A673 (cell line): ENCODE data around the gene OSGEPL1. TPM values are rescaled to one million over a fixed set of nuclear protein-coding genes. Genes with fewer than 3 reads are reported as not detected.
"Not testable (repeated sequence)": the region's sequence is repeated elsewhere in the genome, so short reads cannot be mapped to it uniquely, and the experiment has no call there.

ENCODE experiments used
- BruUV-seq: library from RNA; stranded (reverse); fragments of 400-500 nt; replicated peaks from 2 replicates; lab custom pipeline; 2021; lab: Mats Ljungman, UMichigan
- CTCF ChIA-PET: fragments of 300-600 bp; sonication (Branson Sonifier 250); formaldehyde crosslinking; loops from one replicate; lab custom pipeline; 2022; ENCODE audit warnings: antibody characterized with exemption; lab: Charles Lee
- POLR2A ChIA-PET: fragments of 300-600 bp; sonication (Branson Sonifier 250); formaldehyde crosslinking; loops from one replicate; lab custom pipeline; 2022; ENCODE audit warnings: antibody characterized with exemption; ENCODE audit not compliant: low non-redundant PET; lab: Charles Lee
- DNase-seq: peaks from one replicate; pipeline ENCODE4 v3.0.0-alpha.2; 2015; ENCODE audit warnings: low spot score
- H3K27ac ChIP-seq: fragments of 200-600 bp; sonication (generic); 2 replicates; pipeline ENCODE4 v1.5.1; 2016; ENCODE audit warnings: mixed run types, low read depth, mild to moderate bottlenecking, mixed read lengths, antibody characterized with exemption, low read length; ENCODE audit not compliant: poor library complexity, severe bottlenecking
- H3K27me3 ChIP-seq: fragments of 200-600 bp; sonication (generic); replicated peaks from 2 replicates; pipeline ENCODE4 v1.6.1; 2017; ENCODE audit warnings: mixed run types, low read depth, mild to moderate bottlenecking, mixed read lengths, antibody characterized with exemption, low read length; ENCODE audit not compliant: insufficient read depth, poor library complexity
- H3K36me3 ChIP-seq: fragments of 200-600 bp; sonication (generic); 2 replicates; pipeline ENCODE4 v1.6.1; 2016; ENCODE audit warnings: mixed run types, mild to moderate bottlenecking, mixed read lengths, antibody characterized with exemption, low read length; ENCODE audit not compliant: insufficient read depth, poor library complexity, severe bottlenecking
- H3K4me1 ChIP-seq: fragments of 200-600 bp; sonication (generic); 2 replicates; pipeline ENCODE4 v1.6.1; 2017; ENCODE audit warnings: mixed run types, mild to moderate bottlenecking, mixed read lengths, antibody characterized with exemption, low read length; ENCODE audit not compliant: insufficient read depth, poor library complexity, severe bottlenecking
- H3K4me3 ChIP-seq: fragments of 200-600 bp; sonication (generic); 2 replicates; pipeline ENCODE4 v1.5.1; 2016; ENCODE audit warnings: low read depth, mixed run types, mild to moderate bottlenecking, mixed read lengths, low read length; ENCODE audit not compliant: poor library complexity, severe bottlenecking
- H3K9me3 ChIP-seq: fragments of 200-600 bp; sonication (generic); 2 replicates; pipeline ENCODE4 v1.6.1; 2016; ENCODE audit warnings: mixed run types, low read depth, mild to moderate bottlenecking, mixed read lengths, antibody characterized with exemption, low read length; ENCODE audit not compliant: poor library complexity, severe bottlenecking
- CTCF ChIP-seq: fragments of 300-800, 200-600 bp; sonication (generic); conservative IDR thresholded peaks from 2 replicates; pipeline ENCODE4 v1.5.1; 2017; ENCODE audit warnings: low read depth, mild to moderate bottlenecking, antibody characterized with exemption, low read length, moderate library complexity, mixed read lengths
- EZH2 ChIP-seq: fragments of 200-600 bp; sonication (generic); IDR thresholded peaks from 2 replicates; pipeline ENCODE4 v1.6.1; 2017; ENCODE audit warnings: borderline replicate concordance, low read depth, mild to moderate bottlenecking, mixed read lengths, antibody characterized with exemption, low read length; ENCODE audit not compliant: poor library complexity, severe bottlenecking
- intact Hi-C: fragments of 100-400 bp; cut with micrococcal nuclease; formaldehyde crosslinking; loops from one replicate; pipeline ENCODE4 v1.10.0; 2022; ENCODE audit not compliant: unreplicated experiment
- total RNA-seq: library from RNA; stranded (reverse); gene quantifications from 2 replicates; pipeline ENCODE4 v1.2.3, GENCODE V29; 2021

Gene OSGEPL1
- total RNA-seq, 1 experiment from 2014 or later = 13.7 TPM

- H3K27ac ChIP-seq = peak overlapping the region; percentile 85
- peak overlapping the region; percentile 76 for H3K4me3 ChIP-seq
- no peaks in the 10 kb centered on the region for H3K27me3 ChIP-seq
- CTCF ChIA-PET = interaction anchor here (0.8 to 1.5 kb wide), 2 partner anchors 22 to 101 kb away, joined by 5 to 6 read pairs; partner anchors contain the start of genes ASNSD1, ORMDL1 and PMS1
- POLR2A ChIA-PET = interaction anchor here (0.6 kb wide), 1 partner anchor 126 kb away, joined by 4 read pairs; no protein-coding TSS in a partner anchor
- H3K9me3 ChIP-seq = no peaks in the 10 kb centered on the region
- TF ChIP-seq CTCF = no peak
- TF ChIP-seq EZH2 = no peak
- no peaks in the 10 kb centered on the region for H3K36me3 ChIP-seq
- H3K4me1 ChIP-seq = peaks cover 10% of the 10 kb centered on the region
- intact Hi-C loops = loop anchor here (5.0 kb wide), 1 partner anchor 100 kb away; the partner anchor contains the start of gene ASNSD1
- DNase-seq = no peak
- TSS peak; percentile 84 for BruUV-seq
Measured at GRCh38 chr2:189762229-189762550, 402 bp downstream of the OSGEPL1 start.

- H3K4me1 ChIP-seq, H3K36me3 ChIP-seq, H3K27me3 ChIP-seq, H3K9me3 ChIP-seq, POLR2A ChIA-PET, H3K4me3 ChIP-seq, DNase-seq, H3K27ac ChIP-seq, BruUV-seq: not testable (repeated sequence)
- intact Hi-C loops = loop anchor here (5.0 kb wide), 1 partner anchor 98 kb away; the partner anchor contains the start of gene ASNSD1
- CTCF ChIA-PET = interaction anchor here (0.6 kb wide), 1 partner anchor 38 kb away, joined by 3 read pairs; no protein-coding TSS in a partner anchor
Measured at GRCh38 chr2:189760154-189760553, 2.4 kb downstream of the OSGEPL1 start.

- DNase-seq = no peak
- no TSS peak for BruUV-seq
- POLR2A ChIA-PET = no interaction called here
Measured at GRCh38 chr2:189756311-189756952, 6.2 kb downstream of the OSGEPL1 start.

More at GRCh38 chr2:189756311-189756952, 6.2 kb downstream of the OSGEPL1 start:
- Histone ChIP-seq H3K27me3 (no peaks in the 10 kb centered on the region), H3K9me3 (no peaks in the 10 kb centered on the region), H3K4me1 (peaks cover 2% of the 10 kb centered on the region), H3K4me3 (no peak overlapping the region), H3K36me3 (no peaks in the 10 kb centered on the region), H3K27ac (no peak overlapping the region)
- intact Hi-C loops = no loop called here
- TF ChIP-seq CTCF = no peak
- TF ChIP-seq EZH2 = no peak
- CTCF ChIA-PET = no interaction called here
